AG09309 (cell line): ENCODE measurements around the gene FBN1.
A peak's percentile ranks its signal among the peaks of the same experiment; 100 is the strongest.

Experiments used
- DNase-seq: peaks from one replicate; pipeline ENCODE4 v3.0.0-alpha.2; 2010; ENCODE audit warnings: low read depth
- H3K4me3 ChIP-seq: 2 replicates; pipeline ENCODE4 v1.5.1; 2011; ENCODE audit warnings: mild to moderate bottlenecking, low read depth, low read length, moderate library complexity; ENCODE audit not compliant: control insufficient read depth
- CTCF ChIP-seq: IDR thresholded peaks from 2 replicates; pipeline ENCODE4 v1.5.1; 2011; ENCODE audit warnings: mild to moderate bottlenecking, low read depth, low read length, inconsistent platforms; ENCODE audit not compliant: insufficient read depth, control insufficient read depth; ENCODE audit errors: missing control alignments

Gene FBN1

DNA sequence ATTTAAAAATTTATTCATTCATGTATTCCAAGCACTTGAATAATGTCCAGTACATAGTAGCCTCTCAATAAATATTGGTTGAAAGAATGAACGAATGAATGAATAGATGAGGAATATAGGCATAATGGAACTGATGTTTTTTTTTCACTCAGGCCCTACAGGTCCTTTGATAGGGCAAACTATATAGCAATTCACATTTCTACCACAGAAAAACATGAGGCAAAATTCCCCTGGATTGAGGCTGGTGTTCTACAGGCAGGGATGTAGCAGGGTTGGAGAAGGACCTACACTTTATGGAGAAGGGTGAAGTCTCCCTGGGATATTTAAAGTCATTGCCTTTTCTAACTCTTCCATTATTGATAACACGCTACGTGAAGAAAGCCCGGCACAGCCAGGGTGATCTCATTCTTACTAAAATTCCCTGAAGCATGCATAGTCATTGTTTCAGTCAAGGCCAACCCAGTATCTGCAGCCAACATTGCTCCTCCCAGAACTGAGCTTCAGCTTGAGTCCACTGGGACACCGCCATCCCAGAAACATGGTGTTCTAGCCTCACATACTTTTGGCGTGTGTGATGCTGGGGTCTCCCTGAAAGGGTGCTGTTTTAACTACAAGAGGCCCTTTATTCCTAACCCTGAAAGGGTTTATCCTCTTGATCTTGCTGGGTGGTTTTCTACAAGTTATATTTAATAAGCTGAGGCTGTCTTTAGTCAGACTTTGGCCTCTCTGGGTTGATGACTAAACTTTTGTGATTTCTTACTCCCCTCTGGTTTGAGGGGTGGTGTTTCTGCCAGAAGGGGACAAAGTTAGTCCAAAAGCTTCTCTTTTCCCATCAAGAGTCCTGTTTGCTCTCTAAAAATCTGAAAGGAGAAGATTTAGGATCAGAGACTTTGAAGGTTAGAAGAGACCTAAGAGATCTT lies 25.9 kb upstream of the FBN1 start:
- no peak overlapping the region for H3K4me3 ChIP-seq
- peak; percentile 58 for DNase-seq
- TF ChIP-seq CTCF, result no peak

DNA sequence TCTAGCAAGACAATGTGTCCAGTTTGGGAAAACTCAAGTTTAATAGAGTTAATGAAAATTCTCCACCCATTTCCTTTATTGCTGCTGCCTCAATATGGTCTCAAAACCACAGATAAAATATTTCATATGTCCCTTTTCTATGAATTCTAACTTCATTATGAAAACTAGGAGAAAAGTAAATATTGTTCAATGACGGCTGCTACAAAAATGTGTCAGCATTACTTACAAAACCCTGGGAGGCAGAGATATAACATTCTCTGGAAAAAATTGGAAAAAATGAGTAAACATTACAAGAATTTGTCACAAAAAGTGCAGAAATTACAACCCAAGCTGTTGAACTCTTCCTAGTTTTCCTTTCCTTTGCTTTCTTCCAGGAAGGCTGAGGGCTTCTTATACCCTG lies 22.2 kb upstream of the FBN1 start:
- DNase-seq, result no peak
- H3K4me3 ChIP-seq, result no peak overlapping the region
- TF ChIP-seq CTCF, result no peak

GRCh38 chr15:48664436-48664835 lies 18.9 kb upstream of the FBN1 start:
- no peak for TF ChIP-seq CTCF
- no peak overlapping the region for H3K4me3 ChIP-seq
- no peak for DNase-seq

DNA sequence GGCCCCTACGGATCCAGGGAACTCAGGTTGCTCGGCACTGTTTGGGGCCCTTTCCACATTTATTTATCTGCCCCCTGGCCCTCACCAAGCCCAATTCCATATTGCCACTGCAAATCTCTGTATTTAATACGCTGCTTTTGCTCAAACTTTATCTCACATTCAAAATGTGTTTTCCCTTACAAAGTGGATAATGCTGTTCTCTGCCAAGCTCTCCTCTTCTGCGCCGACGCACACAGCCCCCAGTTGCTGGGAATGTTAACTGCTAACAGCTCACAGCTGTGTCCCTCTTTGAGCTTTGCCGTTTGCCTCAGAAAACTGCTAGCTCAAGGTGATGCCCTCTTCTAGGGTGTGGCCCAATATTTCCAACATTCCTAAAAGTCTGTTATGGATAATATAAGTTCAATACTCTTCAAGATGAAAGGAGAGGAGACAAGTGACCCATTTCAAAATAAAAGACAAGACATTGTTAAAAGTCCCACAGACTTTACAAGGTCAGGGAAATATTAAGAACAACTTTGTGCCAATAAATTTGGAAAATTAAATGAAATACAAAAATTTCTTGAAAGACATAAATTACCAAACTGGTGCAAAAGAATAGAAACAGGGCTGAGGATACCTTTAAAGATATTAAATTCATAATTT lies 12.6 kb upstream of the FBN1 start:
- no peak for DNase-seq
- no peak overlapping the region for H3K4me3 ChIP-seq
- TF ChIP-seq CTCF, result no peak

DNA sequence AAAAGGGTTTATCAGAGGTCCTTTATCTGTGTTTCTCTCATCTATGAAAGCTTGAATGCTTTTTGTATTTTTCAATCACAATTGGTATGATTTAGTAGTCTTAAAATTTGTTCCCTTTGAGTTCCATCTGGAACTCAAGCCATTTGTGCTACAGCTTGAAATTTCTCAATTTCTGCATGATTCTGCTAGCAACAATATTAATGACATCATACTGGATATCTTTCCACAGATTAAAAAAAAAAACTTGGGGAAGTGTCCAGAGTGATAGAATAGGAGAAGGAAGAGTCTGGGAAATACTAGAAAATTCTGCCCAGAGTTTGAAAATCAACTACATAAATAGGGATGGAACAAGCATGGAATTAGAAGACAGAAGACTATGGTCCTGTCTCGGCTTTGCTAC lies 9.3 kb upstream of the FBN1 start:
- no peak overlapping the region for H3K4me3 ChIP-seq
- DNase-seq, result no peak
- no peak for TF ChIP-seq CTCF

GRCh38 chr15:48653913-48654670 lies 8.6 kb upstream of the FBN1 start:
- TF ChIP-seq CTCF, result no peak
- DNase-seq, result no peak
- H3K4me3 ChIP-seq, result no peak overlapping the region
